GM21723 (cell line): ENCODE results near the gene TMC6.
A peak's percentile ranks its signal among the peaks of the same experiment; 100 is the strongest.
"Not testable (repeated sequence)": the region's sequence is repeated elsewhere in the genome, so short reads cannot be mapped to it uniquely, and the experiment has no call there.

Source experiments
- ATAC-seq: cut with Tn5 transposase; IDR thresholded peaks from one replicate; pipeline ENCODE4 v1.9.1; 2021; ENCODE audit warnings: mild to moderate bottlenecking, moderate library complexity; ENCODE audit not compliant: unreplicated experiment

Gene TMC6

DNA sequence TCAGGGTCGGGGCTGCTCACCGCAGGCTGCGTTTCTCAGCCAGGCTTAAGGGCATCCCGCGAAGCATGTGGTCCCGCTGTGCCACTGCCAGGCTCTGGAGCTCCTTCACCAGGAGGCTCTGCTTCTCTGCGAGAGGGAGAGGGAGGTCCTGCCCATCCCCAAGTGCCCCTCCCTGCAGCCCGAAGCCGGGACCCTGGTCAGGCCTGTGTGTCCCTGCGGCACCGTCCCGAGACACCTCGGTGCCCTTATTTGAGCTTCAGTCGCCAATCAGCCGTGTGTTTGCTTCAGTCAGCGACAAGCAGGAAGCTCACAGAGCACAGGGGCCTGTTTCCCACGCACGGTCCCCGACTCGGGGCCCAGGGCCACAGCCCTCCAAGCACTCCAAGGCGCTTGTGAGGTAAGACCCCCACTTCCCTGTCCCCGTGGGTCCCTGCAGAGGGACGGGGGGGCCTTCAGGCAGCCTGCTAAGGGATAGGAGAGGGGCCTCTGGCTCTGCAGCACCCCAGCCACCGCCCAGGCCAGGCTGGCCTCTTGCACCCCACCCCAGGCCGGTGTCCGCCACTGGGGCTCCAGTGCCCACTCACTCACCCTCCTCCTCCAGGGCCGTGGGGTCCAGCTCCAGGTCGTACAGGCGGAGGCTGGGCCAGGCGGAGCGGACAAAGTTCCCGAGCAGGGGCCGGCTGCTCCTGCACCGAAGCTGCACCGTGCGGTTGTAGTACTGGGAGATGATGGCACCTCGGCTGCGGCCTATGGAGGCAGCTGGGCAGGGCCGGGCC is 3.2 kb downstream of the TMC6 start:
- no peak for ATAC-seq

DNA sequence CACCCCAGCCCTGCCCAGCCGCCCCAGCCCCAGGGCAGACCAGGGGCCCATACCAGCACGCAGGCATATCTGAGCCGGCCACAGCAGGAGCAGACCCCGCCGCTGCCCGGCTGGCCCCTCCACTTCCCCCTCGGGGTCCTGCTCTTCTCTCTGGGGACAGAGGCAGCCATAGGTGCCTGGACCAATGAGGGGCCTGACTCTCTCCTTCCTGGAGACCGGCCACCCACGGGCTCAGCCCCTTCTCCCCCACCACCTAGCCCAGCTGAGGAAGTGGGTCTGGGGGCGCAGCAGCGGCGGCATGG is 3.8 kb downstream of the TMC6 start:
- no peak for ATAC-seq

DNA sequence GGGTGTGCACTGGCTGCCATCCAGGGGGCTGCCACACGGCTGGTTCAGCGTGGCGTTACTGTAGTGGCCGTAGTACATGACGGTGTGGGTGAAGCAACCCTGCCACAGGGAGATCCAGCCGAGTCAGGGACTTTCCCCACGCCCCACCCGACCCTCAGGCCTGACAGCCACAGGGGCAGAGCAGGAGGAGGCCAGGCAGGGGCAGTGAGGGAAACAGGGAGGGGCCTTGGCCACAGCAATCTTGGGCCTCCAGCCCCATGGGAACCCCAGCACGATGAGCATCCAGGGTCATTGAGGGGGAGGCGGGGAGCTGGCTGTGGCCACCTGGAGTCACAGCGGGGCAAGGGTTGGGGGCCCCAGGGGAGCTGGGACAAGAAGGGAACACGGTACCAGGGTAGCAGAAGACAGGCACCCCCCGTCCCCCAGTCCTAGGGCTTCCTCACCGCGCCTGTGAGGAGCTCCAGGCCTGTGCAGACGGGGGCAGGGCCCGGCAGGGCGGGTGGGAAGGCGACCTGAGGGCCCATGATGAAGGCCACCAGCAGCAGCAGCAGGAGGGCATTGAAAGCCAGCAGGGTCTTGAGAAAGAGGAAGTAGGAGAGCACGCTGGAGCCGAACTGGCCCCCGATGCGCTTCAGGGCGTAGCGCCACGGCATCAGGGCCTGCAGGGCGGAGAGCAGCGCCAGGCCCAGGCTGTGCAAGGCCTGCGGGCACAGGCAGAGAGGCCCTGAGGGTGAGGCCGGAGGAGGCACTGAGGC is 4.3 kb downstream of the TMC6 start:
- ATAC-seq, result no peak

DNA sequence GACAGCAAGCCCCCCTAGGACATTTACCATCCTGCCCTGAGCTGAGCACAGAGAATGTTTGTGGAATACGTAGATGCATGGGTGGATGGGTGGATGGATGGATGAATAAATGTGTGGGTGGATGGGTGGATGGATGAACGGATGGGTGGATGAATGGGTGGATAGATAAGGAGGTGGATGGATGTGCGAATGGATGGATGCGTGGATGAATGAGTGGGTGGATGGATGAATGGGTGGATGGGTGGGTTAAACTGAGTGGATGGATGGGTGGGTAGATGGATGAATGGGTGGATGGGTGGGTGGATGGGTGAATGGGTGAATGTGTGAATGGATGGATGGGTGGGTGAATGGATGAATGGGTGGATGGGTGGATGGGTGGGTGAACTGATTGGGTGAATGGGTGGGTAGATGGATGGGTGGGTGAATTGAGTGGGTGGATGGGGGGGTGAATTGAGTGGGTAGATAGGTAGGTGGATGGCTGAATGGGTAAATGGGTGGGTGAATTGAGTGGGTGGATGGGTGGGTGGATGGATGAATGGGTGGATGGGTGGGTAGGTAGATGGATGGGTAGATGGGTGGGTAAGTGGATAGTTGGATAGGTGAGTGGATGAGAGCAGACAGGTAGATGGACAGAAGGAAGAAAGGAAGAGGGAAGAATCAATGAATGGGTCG is 5.2 kb downstream of the TMC6 start:
- ATAC-seq, result no peak

DNA sequence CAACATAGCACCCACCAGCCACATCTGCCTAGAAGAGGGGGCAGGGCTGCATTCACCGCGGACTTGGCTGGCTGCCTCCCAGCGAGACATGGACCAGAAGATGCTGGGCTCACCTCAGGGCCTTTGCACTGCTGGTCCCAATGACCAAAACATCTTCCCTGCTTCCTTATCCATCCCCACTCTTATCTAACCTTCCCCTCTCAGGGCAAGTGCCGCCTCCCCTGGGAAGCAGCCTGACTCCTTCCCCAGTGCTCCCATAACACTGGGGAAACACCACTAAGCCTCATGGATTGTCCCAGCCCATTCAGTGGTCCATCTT is 5.7 kb downstream of the TMC6 start:
- ATAC-seq, result no peak

DNA sequence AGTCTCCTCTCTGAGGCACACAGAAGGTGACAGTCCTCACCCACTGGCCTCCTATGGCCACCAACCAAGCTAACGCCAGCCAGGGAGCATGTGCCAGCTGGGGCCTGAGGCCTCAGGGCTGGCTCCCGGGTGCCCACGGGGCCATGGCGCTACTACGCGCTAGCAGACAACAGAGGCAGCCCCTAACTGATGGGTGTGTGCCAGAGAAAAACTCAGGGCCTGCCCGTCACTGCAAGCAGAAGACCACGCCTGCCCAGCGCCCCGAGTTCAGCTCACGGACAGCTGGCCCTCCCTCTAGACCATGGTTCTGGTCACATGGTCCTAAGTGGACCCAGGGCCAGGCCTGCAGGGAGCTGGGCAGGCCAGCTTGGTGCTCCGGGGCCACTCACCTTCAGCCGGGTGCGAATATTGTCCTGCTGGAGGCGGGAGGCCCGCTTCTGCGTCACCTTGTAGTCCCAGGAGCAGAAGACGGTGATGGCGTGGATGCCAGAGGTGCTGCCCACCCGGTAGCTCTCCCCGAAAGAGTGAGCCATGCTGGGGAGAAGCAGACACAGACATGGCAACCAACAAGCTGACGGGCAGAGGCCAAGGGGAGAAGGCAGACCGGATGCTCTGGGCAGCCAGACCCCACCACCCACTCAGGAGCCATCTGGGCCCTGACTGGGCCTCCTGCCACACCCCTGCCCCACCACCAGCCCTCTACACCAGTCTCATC is 6.2 kb downstream of the TMC6 start:
- no peak for ATAC-seq

DNA sequence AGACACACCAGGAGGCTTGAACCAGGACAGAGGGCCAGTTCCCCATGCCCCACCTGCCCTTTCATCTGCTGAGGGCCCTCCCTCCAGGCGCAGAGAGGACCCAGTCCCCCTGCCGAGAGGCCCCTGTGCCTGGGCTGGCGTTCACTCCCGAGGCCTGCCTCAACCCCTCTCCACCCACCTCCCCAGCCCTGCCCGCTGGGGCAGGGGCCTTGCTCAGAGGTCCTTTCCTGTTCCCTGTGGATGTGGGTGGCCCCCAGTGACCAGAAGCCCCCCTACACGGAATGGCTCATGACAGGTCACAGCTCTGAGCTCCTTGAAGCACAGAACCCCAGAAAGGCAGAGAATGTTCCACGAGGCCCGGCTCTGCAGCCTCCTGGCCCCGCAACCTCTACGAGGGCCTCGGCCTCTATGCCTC is 6.7 kb downstream of the TMC6 start:
- ATAC-seq, result no peak

DNA sequence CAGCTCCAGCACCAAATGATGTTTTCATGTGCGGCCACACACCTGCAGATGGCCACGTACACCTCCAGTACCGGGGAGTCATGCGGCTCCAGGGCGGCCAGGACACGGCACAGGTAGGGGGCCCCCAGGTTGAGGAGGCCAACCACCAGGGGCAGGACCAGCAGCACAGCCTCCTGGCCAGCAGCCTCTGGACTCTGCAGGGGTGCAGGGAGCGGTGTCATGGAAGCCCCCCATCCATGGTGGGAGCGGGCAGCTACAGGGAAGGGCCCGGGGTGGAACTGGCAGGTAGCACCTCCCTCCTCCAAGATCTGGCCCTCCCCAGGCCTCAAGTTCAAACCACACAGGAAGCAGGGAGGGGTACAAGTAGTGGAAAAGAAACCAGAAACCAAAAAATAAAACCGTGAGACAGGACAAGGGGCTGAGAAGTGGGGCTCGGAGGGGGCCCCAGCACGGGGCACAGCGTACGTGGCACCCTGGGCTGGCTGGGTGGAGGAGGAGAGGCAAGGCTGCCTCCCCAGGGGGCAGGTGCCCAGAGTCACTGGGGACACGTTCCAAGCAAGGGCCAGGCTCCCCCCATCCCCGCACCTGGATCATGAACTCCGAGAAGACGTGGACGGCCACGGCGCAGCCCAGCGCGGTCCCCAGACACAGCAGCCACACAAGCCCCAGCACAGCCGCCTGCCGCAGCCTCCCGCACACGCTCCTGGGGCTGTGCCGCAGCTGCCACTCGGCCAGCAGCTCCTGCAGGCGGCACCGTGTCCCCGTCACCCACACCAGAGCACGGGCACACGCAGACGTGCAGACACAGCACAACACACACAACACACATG is 7.4 kb downstream of the TMC6 start:
- no peak for ATAC-seq

DNA sequence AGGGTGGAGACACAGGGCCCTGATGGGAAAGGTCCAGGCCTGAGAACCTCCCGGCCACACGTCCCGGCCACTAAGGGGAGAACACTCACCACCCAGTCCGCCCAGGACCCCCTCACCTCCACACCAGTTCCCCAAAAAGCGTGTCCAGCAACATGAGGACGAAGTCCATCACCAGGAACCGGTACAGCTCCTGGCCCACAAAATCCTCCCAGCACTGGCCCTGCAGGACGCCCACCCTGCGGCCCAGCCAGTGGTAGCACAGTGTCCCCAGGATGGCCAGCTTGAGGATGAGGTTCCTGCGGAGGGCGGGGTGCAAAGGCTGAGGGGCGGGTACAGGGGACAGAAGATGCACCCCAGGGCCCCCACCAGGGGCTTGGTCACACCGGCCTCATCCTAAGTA is 8.0 kb downstream of the TMC6 start:
- ATAC-seq, result no peak

DNA sequence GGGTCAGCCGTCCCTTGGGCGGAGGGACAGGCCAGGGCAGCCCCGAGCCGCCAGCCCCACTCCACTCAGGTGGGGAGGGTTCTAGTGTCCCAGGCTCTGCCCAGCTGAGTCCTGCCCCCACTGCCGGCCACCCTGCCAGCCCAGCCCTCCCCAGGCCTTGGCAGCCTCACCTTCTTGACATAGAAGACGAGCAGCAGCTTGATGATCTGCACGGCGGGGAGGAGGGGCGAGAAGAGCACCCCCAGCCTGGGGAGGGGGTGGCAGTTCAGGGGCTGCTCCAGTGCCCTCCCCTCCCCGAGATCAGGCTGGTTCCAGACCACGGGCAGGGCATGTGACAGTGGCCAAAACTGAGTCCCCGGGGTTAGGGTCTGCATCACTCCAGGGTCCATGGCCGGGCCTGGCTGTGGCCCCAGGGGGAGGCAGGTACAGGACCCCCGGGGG is 9.7 kb downstream of the TMC6 start:
- ATAC-seq, result no peak

DNA sequence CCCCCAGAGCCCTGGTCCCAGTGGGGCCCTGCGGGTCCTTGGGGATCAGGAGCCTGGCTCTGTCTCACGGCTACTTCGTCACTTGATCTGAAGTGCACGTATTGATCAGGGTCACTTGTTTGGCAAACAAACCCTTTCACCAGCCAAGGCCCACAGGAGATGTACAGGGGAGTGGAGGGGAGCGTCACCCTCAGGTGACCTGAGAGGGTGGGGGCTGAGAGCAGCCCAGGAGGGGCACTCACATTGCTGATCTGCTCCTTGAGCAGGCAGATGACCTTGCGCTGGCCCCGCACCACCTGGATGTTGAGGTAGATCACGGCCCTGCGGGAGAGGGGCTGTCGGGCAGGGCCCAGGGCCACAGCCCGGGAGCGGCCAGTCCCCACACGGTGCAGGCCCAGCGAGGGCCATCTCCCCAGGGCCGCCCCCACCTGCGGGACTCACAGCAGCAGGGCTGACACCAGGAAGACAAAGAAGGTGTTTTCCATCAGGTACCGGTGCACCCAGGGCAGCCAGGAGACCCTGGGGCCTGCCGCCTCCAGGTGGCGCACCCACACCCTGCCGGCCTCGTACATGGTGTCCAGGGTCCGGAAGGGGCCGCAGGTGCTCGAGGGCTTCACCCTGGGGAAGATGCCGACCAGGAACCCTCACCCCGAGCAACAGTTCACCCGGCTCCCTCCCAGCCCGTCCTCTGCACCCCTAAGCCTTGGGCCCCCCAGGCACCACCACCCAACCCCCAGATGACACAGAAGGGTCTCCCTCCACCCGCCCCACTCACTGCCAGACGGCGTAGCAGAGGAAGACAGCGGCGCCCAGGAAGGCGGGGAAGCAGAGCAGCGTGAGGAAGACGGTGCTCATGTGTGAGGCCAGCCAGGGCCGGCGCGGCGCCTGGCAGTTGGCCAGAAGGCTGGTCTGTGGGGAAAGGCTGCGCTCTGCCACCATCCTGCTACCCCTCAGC is 11.3 kb downstream of the TMC6 start:
- no peak for ATAC-seq

DNA sequence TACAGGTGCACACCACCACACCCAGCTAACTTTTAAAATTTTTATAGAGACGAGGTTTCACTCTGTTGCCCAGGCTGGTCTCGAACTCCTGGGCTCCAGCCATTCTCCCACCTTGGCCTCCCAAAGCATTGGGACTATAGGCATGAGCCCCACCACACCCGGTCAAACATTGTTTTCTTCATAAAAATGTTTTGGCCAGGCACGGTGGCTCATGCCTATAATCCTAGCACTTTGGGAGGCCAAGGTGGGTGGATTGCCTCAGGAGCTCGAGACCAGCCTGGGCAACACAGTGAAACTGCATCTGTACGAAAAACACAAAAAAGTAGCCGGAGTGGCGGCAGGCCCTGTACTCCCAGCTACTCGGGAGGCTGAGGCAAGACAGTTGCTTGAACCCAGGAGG is 12.1 kb downstream of the TMC6 start:
- no peak for ATAC-seq

DNA sequence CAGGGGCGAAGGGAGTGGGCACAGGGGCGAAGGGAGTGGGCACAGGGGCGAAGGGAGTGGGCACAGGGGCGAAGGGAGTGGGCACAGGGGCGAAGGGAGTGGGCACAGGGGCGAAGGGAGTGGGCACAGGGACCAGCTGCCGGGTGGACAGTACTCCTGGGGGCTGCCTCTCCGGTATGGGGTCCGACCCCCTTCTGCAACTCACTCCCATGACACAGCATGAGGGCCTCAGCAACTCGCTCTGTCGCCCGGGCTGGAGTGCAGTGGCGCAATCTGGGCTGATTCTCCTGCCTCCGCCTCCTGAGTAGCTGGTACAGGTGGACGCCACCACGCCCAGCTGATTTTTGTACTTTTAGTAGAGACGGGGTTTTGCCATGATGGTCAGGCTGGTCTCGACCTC is 12.8 kb downstream of the TMC6 start:
- ATAC-seq, result not testable (repeated sequence)

DNA sequence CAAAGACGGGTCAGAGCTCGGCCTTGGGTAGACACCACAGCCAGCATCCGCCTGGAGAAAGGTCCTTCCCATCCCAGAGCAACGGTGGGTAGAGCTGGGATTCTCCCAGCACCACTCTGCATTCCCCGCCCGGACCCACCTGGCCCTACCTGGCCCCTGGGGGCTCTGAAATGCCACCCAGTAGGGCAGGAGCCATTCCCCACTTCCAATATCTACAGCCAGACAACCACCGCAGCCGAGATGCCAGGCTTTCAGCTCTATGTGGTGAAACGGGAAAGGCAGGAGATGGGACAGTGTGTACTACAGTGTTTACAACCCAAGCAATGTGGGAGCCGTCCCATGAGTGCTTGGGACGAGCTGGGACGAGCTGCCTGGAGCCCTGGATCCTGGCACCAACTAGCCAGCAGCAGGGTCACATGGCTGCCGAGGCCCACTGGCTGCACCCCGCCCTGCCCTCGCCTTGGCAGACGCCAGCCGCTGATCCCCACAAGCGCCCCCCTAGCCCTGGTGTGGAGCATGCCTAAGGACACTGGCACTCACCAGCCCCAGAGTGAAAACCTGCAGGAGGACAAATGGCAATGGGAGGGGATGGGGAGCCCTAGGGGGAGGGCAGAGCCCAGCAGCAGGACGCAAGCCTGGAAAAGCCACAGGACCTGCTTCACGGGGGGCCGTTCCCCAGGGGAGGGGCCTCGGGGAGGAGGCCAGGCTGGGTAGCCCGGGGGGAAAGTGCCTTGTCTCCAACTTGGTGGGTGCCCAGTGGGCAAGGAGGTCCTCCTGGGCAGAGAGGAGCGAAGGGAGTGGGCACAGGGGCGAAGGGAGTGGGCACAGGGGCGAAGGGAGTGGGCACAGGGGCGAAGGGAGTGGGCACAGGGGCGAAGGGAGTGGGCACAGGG is 13.5 kb downstream of the TMC6 start:
- no peak for ATAC-seq

DNA sequence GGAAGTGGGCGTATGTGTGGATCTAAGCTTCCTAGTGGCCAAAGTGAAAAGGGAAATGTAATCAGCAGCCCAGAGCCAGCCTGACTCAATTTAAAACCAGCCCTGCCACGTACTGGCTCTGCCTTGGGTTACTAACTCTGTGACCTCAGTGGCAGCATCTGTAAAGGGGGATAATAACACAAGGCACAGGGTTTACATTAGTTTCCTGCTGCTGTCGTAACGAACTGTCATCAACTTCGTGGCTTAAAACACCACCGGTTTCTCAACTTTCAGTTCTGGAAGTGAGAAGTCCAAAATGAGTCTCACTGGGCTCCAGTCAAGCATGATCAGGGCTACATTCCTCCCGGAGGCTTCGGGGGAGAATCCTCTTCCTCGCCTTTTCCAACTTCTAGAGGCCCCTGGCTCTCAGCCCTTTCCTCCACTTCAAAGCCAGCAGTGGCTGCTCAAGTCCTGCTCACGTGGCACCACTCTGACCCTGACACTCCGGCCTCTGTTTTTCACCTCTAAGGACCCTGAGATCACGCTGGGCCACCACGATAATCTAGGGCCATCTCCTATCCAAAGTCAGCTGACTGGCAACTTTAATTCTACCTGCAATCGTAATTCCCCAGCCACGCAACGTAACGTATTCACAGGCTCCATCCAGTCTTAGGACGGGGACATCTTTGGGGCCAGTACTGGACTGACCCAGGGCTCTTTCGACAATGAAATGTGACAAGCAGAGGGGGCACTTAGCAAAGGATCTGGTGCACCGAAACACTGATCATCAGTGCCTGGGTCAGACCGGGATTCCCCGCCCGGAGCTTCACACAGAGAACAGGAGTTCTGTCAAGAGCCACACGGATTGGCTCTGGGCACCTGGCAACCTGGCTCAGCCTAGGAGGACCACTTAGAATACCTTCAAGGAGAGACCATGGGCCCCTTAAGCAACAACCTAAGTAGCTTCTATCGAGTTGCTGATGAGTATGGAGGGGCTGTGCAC is 14.5 kb downstream of the TMC6 start:
- ATAC-seq, result no peak

DNA sequence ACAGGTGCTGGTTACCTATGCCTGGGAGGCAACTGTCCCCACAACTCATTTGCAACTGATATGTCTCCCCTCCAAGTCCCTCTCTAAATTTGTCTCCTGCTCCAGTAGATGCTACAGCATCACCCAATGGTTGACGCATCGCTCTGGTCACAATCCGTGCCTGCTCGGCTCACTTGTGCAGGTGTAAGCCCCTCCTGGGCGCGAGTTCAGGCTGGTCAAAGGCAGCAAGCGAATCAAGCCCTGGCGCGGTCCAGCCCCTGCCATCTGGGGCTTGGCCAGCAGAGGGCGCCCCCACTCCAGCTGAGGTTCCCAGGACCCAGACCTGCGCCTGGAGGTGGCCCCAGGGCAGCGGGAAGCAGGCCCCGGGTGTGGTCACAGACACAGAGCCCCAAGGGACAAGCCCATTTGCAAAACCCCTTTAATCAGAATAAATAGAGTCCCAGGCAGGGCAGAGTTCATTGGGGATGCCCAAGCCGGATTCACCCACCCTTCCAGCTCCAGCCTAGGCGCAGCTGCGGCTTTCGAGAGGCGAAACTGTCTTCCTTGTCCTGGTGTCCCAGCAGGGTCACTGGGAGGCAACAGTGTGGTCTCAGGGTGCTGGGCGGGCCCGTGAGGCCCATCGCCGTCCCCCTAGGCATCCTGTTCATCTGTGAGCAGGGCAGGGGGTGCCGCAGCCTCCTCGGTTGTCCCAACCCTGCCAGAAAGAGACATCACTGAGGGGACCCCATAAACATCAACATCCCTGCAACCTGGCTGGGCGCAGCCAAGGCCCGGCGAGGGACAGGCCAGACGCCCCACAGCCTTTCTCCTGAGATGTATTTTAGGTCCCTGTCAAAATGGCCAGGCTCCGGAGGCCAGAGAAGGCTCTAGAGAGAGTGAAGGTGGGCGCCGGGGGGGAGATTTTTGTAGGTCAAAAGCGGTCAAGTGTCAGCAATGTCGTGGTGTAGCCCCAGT is 15.8 kb downstream of the TMC6 start:
- peak; percentile 67 for ATAC-seq
